Activated CD4-positive, alpha-beta T cell treated with anti-CD3 and anti-CD28 coated beads, Interleukin-2, amount 50 U/mL, for 1 hour (primary cell): ENCODE results near the gene RAPGEF4.

Experiments used
- DNase-seq: peaks from one replicate; pipeline ENCODE4 v3.0.0-alpha.2; 2020

The RAPGEF4 gene

GRCh38 chr2:172864182-172864581 lies 128.5 kb downstream of the RAPGEF4 start:
- DNase-seq: peak; percentile 18

- DNase-seq: no peak
Measured at GRCh38 chr2:172865422-172865821, 129.8 kb downstream of the RAPGEF4 start.

- DNase-seq: no peak
Measured at GRCh38 chr2:172869861-172870260, 134.2 kb downstream of the RAPGEF4 start.

GRCh38 chr2:172870396-172870795 lies 134.8 kb downstream of the RAPGEF4 start:
- no peak for DNase-seq

- no peak for DNase-seq
Measured at GRCh38 chr2:172877826-172878225, 142.2 kb downstream of the RAPGEF4 start.

GRCh38 chr2:172878260-172878659 lies 142.6 kb downstream of the RAPGEF4 start:
- DNase-seq: no peak

GRCh38 chr2:172884336-172884735 lies 148.7 kb downstream of the RAPGEF4 start:
- DNase-seq: no peak

- no peak for DNase-seq
Measured at GRCh38 chr2:172885996-172886395, 150.4 kb downstream of the RAPGEF4 start.

GRCh38 chr2:172887280-172887679 lies 151.6 kb downstream of the RAPGEF4 start:
- no peak for DNase-seq

GRCh38 chr2:172888714-172889669 lies 153.3 kb downstream of the RAPGEF4 start:
- no peak for DNase-seq

GRCh38 chr2:172889768-172890430 lies 154.3 kb downstream of the RAPGEF4 start:
- no peak for DNase-seq

GRCh38 chr2:172893111-172893510 lies 157.5 kb downstream of the RAPGEF4 start:
- no peak for DNase-seq

- no peak for DNase-seq
Measured at GRCh38 chr2:172893671-172894070, 158.0 kb downstream of the RAPGEF4 start.

GRCh38 chr2:172894689-172895387 lies 159.2 kb downstream of the RAPGEF4 start:
- DNase-seq: no peak

- DNase-seq: no peak
Measured at GRCh38 chr2:172896661-172897081, 161.0 kb downstream of the RAPGEF4 start.

GRCh38 chr2:172900871-172901270 lies 165.2 kb downstream of the RAPGEF4 start:
- no peak for DNase-seq

GRCh38 chr2:172901913-172902312 lies 166.3 kb downstream of the RAPGEF4 start:
- no peak for DNase-seq

- no peak for DNase-seq
Measured at GRCh38 chr2:172904236-172904635, 168.6 kb downstream of the RAPGEF4 start.

- DNase-seq: no peak
Measured at GRCh38 chr2:172905937-172906811, 170.5 kb downstream of the RAPGEF4 start.

- DNase-seq: no peak
Measured at GRCh38 chr2:172908275-172908674, 172.6 kb downstream of the RAPGEF4 start.

GRCh38 chr2:172909454-172909853 lies 173.8 kb downstream of the RAPGEF4 start:
- DNase-seq: no peak

- no peak for DNase-seq
Measured at GRCh38 chr2:172912266-172912665, 176.6 kb downstream of the RAPGEF4 start.
